HG03108 (cell line): Measurements from ENCODE around the gene MARK3.

Source experiments
- ATAC-seq: cut with Tn5 transposase; IDR thresholded peaks from one replicate; pipeline ENCODE4 v1.9.1; 2021; ENCODE audit warnings: moderate library complexity; ENCODE audit not compliant: unreplicated experiment

MARK3 gene

DNA sequence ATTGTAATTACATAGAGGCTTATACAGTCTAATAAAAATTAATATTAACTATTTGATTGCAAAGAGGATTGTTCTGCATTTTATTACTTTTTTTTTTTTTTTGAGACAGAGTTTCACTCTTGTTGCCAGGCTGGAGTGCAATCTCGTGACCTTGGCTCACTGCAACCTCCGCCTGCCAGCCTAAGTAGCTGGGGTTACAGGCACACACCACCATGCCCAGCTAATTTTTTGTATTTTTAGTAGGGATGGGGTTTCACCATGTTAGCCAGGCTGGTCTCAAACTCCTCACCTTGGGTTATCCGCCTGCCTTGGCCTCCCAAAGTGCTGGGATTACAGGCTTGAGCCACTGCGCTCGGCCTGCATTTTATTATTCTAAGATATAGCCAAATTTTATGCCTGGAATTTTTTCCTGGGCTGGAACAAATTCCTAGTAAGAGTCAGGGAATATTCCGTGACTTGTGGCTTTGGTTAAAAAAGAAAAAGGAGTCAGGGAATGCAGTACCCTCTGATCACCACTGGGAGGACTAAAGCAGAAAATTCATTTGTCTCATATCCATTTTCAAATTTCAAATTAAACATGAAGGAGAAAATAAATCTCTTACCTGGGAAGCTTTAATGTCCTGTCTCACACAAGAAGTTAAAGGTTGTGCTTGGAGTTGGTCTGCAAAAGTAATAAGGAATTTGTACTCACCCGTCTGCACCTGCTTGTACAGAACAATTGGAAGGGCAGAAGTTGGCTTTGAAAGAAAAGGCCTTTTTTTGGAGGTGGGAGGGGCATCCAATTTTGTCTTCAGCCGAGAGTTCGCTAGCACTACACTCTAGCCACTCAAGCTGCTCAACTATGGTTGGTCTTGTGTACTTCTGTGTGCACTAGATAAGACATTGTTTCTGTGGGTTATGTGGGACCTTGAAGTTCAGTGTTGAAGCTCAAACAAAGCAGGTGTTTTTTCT, 8.7 kb downstream of the MARK3 start:
- no peak for ATAC-seq

DNA sequence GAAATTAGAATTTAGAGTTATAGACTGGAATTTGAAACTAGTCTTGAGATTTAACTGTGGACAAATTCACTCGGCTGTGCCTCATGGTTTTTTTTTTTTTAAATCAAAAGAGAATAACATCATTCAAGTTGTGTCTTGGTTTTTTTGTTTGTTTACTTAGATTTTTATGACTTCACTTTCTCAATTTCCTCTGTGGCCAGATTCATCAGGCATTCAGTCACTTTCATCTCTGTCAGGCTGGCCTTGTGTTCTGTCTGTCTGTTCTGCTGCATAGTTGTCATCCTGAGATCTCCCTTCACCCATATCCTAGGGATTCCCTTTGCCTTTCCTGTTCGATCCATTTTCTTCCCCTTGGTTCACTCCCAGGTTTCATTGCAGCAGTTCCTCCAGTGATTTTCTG, 10.0 kb downstream of the MARK3 start:
- ATAC-seq = no peak

DNA sequence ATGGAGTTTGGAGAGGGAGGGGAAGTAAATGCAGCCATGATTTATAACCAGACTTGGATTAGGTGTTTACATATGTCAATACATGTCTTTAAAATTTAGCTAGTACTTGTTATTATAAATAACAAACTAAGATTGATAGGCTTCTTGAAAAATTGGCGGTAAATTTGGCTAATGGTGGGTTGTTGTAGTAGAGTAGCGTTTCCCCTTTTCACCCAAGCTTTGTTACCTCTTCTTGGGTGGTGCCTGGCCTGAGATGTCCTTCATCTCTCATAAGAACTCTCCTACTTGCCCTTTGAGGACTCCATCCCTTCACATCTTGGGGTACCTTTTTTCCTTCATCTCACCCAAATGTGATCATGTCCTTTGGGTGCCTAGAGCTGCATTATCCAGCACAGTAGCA, 11.2 kb downstream of the MARK3 start:
- no peak for ATAC-seq

DNA sequence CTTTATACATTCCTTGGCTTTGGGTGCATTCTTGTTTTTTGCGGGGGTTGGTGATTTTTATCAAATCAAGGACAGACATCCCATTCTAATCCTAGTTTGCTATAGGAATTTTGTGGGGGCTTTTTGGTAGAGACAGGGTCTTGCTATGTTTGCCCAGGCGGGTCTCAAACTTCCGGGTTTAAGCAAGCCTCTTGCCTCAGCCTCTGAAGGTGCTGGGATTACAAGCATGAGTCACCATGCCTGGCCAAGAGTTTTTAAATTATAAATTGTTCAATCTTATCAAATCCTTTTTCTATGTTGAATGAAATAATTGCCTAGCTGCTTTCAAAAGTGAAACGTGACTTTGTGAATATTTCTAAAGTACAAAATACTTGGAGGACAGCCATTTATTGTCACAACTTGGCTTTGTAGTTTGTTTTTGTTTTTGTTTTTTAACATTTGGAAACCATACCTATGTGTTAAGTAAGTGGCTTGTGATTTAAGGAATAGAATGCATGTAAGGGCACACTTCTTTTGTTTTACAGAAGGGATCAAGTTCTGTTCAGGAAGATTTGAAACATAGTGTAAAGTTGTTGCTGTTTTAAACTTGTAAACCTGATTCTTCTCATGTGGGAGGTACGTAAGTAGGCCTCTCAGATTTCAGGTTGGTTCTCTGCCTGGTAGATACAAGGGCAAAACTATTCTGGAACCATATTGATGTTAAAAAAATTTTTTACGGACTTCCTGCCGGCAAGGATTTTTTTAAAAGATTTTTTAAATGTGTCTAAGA, 13.4 kb downstream of the MARK3 start:
- ATAC-seq = no peak

DNA sequence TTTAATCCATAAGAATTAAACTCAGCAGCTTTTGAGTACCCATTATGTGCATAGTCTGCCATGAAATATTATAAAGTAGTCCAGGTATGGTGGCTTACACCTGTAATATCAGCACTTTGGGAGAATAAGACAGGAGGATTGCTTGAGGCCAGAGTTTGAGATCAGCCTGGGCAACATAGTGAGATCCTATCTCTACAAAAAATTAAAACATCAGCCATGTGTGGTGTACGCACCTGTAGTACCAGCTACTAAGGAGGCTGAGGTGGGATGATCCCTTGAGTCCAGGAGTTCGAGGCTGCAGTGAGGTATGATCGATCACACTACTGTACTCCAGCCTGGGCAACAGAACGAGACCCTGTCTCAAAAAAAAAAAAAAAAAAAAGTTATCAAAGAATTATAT, 15.3 kb downstream of the MARK3 start:
- no peak for ATAC-seq

DNA sequence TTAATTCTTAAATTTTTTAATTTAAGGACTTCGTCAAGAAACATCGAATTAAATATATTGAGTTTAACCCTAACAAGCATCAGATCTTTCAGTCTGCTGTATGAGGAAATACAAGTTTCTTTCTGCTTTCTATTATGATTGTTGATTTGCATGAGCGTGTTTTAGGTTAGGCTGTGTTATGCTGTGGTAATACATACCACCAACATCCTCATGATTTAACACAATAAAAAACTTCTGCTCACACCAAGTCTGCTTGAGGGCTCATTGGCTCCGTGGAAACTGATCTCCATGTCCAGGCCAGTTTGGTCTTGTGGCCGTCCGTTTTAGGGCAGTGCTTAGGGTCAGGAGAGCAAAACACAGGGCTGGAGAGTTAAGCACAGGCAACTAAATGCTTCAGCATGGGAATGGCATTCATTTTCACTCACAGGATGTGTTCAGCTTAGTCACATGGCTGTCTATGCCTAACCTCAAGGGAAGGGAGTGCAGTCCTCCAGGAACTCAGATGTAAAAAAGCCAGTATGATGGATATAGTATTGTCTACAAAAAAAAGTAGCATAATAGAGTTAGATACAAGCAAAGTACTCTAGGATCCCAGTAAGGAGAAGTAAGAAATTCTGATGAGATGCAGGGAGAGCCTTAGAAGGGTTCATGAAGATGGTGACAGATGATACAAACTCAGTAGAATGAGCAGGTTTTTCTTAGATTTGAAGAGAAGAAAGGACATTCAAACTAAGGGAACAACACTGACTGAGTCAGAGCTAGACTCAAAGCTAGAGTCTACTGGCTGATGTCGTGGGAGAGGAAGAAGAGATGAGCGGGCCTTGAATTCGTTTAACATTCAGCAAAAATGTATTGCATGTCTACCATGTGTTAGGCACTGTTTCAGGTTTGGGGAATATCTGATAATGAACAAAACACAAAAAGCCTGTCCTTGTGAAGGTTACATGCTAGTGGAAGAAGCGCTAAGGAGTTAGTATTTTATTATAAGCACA, 16.3 kb downstream of the MARK3 start:
- no peak for ATAC-seq

DNA sequence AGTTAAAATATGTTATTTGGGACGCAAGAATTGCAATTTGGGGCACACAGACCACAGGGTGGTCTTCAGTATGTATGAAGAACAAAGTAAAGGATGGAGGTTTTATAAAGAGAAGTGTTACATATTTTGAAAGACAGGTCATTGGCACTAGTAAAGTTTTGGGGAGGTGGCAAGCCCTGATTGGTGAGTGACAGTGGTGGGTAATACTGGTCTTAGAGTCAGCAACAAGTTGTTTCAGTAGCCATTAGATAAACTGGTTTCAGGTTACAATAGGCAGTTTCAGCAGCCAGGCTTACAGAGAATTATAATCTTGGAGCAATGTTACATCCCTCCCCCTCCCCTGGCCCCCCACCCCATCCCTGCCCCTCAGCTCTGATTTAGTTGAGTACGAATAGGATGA, 17.5 kb downstream of the MARK3 start:
- ATAC-seq = no peak

DNA sequence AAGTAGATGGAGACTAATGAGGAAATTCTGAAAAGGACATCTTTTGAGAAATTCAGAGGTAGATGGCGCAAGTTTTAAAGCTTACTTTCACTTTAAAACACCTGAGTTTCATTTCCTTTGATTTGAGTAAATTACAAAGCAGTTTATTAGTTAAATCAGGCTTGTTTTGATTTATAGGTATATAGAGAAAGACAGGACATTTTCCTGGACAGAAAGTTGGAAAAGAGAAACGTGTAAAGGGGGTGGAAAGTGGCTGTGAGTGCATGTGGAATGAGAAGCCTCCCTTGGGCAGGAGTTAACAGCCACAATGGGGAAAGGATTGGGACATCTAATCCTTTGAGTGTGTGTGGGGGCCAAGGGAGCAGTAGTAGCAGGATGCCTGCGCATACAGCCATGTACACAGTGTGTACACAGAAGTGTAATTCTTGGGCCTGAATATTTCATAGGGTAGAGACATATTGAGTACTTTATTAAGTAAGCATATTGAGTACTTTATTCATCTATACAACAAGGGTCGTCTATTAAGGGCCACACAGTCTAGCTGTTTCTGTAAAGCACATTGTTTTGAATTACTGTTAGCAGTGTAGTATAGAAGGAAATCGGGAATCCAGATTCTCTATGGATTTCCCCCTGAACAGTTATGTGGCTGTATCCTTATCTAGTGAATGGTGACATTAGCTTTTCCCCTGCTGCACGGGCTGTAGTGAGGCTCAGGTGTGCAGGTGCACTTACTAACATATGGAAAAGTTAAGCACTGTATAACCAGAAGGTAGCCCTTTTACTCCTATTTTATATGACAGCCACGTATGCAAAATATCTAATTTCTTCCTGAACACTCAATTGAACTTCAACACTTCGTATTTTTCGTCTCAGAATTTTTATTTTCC, 19.1 kb downstream of the MARK3 start:
- no peak for ATAC-seq

DNA sequence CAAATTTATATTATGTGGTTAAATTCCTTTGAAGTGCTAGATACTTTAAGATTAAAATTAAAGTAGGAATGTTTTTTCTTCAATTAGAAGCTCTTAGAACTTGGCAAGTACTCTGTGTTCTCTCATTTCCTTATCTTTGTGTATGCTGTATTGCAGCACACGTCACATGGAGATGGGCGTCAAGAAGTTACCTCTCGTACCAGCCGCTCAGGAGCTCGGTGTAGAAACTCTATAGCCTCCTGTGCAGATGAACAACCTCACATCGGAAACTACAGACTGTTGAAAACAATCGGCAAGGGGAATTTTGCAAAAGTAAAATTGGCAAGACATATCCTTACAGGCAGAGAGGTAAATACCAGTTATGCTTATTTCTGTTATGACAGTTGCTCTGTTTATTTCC, 19.7 kb downstream of the MARK3 start:
- ATAC-seq = no peak

DNA sequence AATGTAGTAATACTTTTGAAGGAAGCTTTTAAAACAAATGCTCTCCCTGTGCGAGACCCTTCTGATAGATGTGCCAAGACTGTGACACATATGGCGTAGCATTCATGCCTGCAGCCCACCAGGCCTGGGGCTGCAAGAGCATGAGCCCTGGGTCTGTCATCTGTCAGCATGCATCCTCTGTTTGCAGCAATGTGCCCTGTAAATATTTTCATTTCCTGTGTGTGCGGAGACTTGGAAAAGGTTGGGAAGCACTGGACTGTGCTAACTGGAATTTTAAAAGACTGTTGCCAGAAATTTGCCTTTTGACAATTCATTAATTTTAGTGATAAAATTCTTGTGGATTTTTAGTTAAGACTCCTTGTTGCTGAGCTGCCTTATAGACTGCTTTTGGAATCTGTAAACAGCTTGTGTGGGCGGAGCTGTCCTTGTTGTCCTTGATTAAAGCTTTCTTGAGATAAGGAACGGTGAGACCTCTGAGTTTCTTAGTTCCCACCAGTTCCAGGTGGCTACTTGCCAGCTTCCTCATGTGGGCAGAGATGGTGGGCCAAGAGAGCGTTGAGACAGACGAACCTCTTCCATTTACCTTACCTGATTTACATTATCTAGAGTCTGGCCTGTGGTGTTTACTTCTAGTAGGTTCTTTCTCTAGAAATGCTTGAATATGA, 23.4 kb downstream of the MARK3 start:
- no peak for ATAC-seq

DNA sequence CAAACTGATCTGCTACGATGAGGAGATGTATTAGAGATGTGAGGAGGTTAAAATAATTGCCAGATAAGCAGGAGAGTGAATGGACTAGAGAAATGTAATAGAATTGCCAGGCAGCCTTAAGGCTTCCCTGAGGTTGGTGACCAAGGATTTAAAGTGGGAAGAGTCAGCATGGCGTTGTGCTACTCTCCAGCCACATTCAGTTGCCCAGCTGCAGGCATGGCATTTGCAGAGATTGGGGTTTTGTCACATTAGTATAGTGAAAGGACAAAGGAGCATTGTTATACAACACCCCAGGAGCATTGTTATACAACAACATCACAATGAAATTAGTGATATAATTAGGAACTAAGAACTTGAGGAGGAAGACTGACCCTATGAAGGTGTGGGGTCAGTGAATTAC, 31.7 kb downstream of the MARK3 start:
- ATAC-seq = no peak

DNA sequence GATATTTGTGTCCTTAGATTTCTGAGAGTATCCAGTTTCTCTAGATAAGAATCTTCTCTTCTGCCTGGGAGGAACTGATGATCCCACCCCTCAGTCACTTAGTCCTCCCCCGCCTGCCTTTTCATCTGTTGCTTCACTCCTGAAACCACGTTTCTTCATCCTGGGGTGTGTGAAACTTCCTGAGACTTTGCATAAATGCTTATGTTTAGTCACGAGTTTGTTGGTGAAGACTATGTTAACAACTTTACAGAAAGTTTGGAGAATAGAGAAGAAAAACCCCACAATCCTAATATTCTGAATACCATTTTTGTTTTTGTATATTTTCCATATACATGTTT, 33.2 kb downstream of the MARK3 start:
- no peak for ATAC-seq

DNA sequence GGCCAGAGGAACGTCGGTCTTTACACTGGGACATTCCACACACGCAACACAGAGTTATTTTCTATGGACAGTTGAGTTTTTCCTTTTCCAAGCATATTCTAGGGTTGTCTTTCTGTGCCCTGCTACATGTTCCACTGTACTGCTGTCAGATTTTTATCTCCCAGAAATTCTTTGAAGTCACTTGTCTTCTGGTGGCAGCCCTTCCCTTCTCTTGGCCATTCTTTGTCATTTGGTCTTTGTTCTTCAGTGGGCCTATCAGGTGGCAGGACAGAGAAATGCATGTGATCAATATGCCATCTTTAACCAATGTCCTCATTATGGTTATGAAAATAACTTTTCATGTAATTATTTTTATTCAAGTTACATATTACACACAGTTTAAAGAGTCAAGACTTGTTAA, 36.3 kb downstream of the MARK3 start:
- ATAC-seq = no peak

DNA sequence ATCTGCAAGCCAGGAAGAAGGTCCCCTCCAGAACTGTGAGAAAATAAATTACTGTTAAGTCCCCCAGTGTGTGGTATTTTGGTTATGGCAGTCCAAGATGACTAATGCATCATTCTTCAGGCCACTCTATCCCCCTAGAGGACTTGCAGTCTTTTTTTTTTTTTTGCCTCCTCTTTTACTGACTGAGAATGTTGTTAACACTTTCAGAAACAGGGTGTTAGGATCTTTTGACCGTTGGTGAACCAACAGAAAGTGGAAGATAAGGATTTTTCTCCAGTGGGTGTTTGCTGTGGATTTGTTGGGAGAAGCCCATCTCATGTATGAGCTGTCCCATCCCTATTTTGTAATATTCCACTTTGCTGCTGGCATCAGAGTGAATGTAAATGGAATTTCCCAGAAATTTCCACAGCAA, 37.8 kb downstream of the MARK3 start:
- ATAC-seq = no peak

DNA sequence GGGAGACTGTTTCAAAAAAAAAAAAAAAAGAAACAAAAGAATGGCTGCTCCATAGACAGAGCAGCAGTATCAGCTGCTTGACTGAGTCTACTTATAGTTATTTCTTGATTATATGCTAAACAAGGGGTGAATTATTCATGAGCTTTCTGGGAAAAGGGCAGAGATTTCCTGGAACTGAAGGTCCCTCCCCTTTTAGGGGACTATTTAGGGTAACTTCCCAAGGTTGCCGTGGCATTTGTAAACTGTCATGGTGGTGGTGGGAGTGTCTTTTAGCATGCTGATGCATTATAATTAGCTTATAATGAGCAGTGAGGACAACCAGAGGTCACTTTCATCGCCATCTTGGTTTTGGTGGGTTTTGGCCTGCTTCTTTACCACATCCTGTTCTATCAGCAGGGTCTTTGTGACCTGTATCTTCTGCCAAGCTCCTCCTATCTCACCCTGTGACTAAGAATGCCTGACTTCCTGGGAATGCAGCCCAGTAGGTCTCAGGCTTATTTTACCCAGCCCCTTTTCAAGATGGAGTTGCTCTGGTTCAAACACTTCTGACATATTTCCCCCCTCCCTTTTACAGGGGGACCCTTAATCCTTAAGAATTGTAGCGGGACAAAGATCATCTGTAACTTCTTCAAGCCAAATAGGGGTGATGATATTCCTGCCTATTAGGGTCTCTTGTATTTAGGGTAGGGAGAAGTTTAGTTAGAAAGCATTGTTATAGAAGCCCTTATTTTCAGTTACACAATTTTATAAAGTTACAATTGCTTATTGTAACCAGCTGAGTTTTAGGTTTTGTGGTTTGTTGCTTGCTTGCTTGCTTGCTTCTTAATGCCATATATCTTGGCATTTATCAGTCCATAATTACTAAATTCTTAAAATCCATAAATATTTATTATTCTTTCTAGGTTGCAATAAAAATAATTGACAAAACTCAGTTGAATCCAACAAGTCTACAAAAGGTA, 42.5 kb downstream of the MARK3 start:
- no peak for ATAC-seq

DNA sequence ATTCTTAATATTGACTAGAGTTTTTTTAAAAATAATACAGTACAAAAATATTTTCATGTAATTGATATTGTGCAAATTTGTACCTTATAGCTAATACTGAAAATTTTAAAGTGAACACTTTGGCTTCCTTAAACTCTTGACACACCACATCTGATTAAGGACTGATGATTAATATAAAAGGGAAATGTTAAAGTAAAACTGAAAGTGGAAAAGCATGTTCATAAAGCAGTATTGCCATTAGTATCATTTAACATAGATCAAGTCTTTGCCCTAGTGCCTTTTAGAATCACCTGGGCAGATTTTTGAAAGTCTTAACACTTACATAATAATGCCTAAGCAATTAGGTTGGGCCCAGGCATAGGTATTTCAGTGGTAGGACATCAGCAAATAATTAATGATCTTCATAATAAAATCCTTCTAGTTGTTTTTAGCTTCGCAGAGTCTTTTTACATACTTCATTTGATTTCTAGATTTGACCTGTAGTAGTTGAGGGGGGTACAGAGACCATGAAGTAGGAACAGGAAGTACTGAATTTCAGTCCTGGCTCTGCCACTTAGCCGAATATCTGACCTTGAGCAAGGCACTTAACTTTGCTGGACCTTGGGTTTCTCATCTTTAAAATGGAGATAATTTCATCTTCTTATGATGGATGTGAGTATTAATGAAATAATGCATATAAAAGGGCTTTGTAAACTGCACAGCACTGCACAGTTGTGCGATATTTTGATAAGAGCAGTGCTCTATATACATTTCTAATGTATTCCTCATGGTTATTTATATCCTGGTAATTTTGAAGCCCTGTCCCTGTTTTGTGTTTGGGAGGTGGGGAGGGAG, 43.7 kb downstream of the MARK3 start:
- no peak for ATAC-seq

DNA sequence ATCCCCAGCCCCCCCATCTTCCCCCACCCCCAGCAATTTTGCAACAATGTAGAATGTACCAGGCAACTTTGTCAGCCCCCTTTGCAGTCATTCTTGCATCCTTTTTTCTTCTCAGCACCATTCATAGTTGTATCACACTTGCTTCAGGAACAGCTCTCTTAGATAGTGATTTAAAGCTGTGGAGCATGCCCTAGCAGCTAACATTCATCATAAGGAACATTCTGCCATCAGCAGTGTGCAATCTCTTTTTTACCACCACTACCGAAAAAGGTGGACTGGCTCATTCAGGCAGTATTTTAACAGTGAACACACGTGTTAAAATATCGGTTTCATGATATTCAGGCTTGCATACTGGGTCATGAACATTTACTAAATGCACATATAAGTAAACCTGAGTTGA, 45.1 kb downstream of the MARK3 start:
- ATAC-seq = no peak

DNA sequence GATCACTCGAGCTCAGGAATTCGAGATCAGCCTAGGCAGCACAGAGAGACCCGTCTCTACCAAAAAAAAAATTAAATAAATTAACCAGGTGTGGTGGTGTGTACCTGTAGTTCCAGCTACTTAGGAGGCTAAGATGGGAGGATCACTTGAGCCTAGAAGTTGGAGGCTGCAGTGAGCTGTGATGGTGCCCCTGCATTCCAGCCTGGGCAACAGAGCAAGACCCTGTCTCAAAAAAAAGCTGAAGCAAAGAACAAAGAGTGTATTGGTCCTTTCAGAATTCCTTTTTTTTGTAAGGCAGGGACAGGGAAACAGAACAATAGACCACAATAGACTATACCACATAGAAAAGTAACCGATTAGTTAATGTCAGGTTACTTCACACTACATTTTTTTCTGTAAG, 47.4 kb downstream of the MARK3 start:
- no peak for ATAC-seq
